PC-3 (cell line): ENCODE measurements around the gene SH3GL2. TPM values are rescaled to one million over a fixed set of nuclear protein-coding genes. Genes with fewer than 3 reads are reported as not detected.

Experiments
- ATAC-seq: fragments of 200-7000 bp; cut with Tn5 transposase; 2 replicates; pipeline ENCODE4 v1.9.1; 2020; ENCODE audit warnings: mild to moderate bottlenecking, moderate library complexity
- BruUV-seq: library from RNA; stranded (reverse); fragments of 400-500 nt; replicated peaks from 2 replicates; lab custom pipeline; 2021; lab: Mats Ljungman, UMichigan
- CTCF ChIA-PET: fragments of 300-600 bp; sonication (Branson Sonifier 250); formaldehyde crosslinking; loops from one replicate; lab custom pipeline; 2022; ENCODE audit warnings: antibody characterized with exemption; lab: Charles Lee
- POLR2A ChIA-PET: fragments of 300-600 bp; sonication (Branson Sonifier 250); formaldehyde crosslinking; loops from one replicate; lab custom pipeline; 2022; ENCODE audit warnings: antibody characterized with exemption; ENCODE audit not compliant: unreplicated experiment; lab: Charles Lee
- DNase-seq: peaks from one replicate; pipeline ENCODE4 v3.0.0-alpha.2; 2015
- H2AFZ ChIP-seq: fragments of 300-600 bp; sonication (generic); 2 replicates; pipeline ENCODE4 v1.6.0; 2016; ENCODE audit warnings: antibody characterized with exemption, low read length
- H3F3A ChIP-seq: fragments of 300-600 bp; sonication (generic); one replicate; pipeline ENCODE4 v1.6.0; 2017; ENCODE audit warnings: antibody characterized with exemption, low read length, control low read depth, mild to moderate bottlenecking; ENCODE audit not compliant: unreplicated experiment
- H3K27ac ChIP-seq: fragments of 300-600 bp; sonication (generic); 2 replicates; pipeline ENCODE4 v1.5.1; 2016; ENCODE audit warnings: mild to moderate bottlenecking, low read length
- H3K27me3 ChIP-seq: fragments of 300-600 bp; sonication (generic); 2 replicates; pipeline ENCODE4 v1.6.1; 2016; ENCODE audit warnings: low read length, mixed read lengths
- H3K36me3 ChIP-seq: fragments of 300-600 bp; sonication (generic); 2 replicates; pipeline ENCODE4 v1.6.1; 2016; ENCODE audit warnings: low read depth, mixed run types, low read length, mixed read lengths
- H3K4me1 ChIP-seq: fragments of 300-600 bp; sonication (generic); 2 replicates; pipeline ENCODE4 v1.5.1; 2016; ENCODE audit warnings: low read length; ENCODE audit not compliant: insufficient read depth
- H3K4me2 ChIP-seq: fragments of 300-600 bp; sonication (generic); 2 replicates; pipeline ENCODE4 v1.6.0; 2016; ENCODE audit warnings: low read length
- H3K4me3 ChIP-seq: fragments of 300-600 bp; sonication (generic); 2 replicates; pipeline ENCODE4 v1.5.1; 2016; ENCODE audit warnings: mild to moderate bottlenecking, low read length, mixed read lengths
- H3K79me2 ChIP-seq: fragments of 300-600 bp; sonication (generic); 2 replicates; pipeline ENCODE4 v1.6.1; 2017; ENCODE audit warnings: low read length, mixed read lengths
- H3K9ac ChIP-seq: fragments of 300-600 bp; sonication (generic); 2 replicates; pipeline ENCODE4 v1.6.0; 2016; ENCODE audit warnings: mild to moderate bottlenecking, low read length
- H3K9me2 ChIP-seq: fragments of 300-600 bp; sonication (generic); replicated peaks from 2 replicates; pipeline ENCODE4 v1.6.1; 2016; ENCODE audit warnings: mixed run types, low read length, mixed read lengths
- H3K9me3 ChIP-seq: fragments of 300-600 bp; sonication (generic); 2 replicates; pipeline ENCODE4 v1.6.1; 2016; ENCODE audit warnings: low read length, mixed read lengths
- H4K20me1 ChIP-seq: fragments of 300-600 bp; sonication (generic); 2 replicates; pipeline ENCODE4 v1.6.1; 2016; ENCODE audit warnings: low read length, mixed read lengths
- EZH2 ChIP-seq: fragments of 300-600 bp; sonication (generic); IDR thresholded peaks from one replicate; pipeline ENCODE4 v1.6.1; 2017; ENCODE audit warnings: antibody characterized with exemption, mild to moderate bottlenecking, low read length; ENCODE audit not compliant: unreplicated experiment
- EZH2phosphoT487 ChIP-seq: fragments of 300-600 bp; sonication (generic); IDR thresholded peaks from 2 replicates; pipeline ENCODE4 v1.6.1; 2018; ENCODE audit warnings: mild to moderate bottlenecking, antibody characterized with exemption, low read length, borderline replicate concordance
- intact Hi-C: fragments of 100-400 bp; cut with micrococcal nuclease; formaldehyde crosslinking; loops from 2 replicates; pipeline ENCODE4 v1.9.0; 2023
- total RNA-seq: library from RNA; depleted of rRNA; stranded (reverse); fragments of >200 nt; gene quantifications from 2 replicates; pipeline ENCODE4 v1.2.3, GENCODE V29; 2014
- TF ChIP-seq, protein P1 (sequence below): fragments of 300-600 bp; sonication (generic); conservative IDR thresholded peaks from 2 replicates; pipeline ENCODE4 v1.5.1; 2017; ENCODE audit warnings: antibody characterized with exemption, low read depth, mild to moderate bottlenecking, low read length

The SH3GL2 gene
- total RNA-seq, 1 experiment from 2014 or later, result 2.9 TPM

DNA sequence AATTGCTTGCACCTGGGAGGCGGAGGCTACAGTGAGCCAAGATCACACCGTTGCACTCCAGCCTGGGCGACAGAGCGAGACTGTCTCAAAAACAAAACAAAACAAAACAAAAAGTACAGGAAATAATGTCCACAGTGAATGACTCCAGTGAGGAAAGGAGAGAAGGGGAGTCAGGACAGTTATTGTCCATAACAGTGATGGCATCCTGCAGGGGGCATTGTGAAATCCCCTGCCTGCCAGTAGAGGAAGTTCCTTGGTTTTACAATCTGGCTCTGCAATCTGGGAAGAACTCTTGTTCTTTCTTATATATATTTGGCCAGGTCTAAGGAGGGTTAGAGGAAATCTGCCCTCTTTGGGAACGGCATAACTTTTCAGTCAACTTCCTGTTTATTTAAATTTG lies 8.2 kb downstream of the SH3GL2 start:
- intact Hi-C loops, result no loop called here
- Histone ChIP-seq H4K20me1 (no peaks in the 10 kb centered on the region), H3K9me2 (no peaks in the 10 kb centered on the region), H3K9ac (no peak overlapping the region), H2AFZ (no peak overlapping the region), H3K4me1 (no peaks in the 10 kb centered on the region), H3K79me2 (no peaks in the 10 kb centered on the region), H3K36me3 (no peaks in the 10 kb centered on the region), H3F3A (no peaks in the 10 kb centered on the region), H3K27me3 (no peaks in the 10 kb centered on the region), H3K27ac (no peak overlapping the region), H3K4me3 (no peak overlapping the region), H3K4me2 (no peak overlapping the region), H3K9me3 (no peaks in the 10 kb centered on the region)
- DNase-seq, result no peak
- no TSS peak for BruUV-seq
- ATAC-seq, result no peak
- ChIA-PET CTCF (no interaction called here), POLR2A (no interaction called here)
- TF ChIP-seq, protein P1, sequence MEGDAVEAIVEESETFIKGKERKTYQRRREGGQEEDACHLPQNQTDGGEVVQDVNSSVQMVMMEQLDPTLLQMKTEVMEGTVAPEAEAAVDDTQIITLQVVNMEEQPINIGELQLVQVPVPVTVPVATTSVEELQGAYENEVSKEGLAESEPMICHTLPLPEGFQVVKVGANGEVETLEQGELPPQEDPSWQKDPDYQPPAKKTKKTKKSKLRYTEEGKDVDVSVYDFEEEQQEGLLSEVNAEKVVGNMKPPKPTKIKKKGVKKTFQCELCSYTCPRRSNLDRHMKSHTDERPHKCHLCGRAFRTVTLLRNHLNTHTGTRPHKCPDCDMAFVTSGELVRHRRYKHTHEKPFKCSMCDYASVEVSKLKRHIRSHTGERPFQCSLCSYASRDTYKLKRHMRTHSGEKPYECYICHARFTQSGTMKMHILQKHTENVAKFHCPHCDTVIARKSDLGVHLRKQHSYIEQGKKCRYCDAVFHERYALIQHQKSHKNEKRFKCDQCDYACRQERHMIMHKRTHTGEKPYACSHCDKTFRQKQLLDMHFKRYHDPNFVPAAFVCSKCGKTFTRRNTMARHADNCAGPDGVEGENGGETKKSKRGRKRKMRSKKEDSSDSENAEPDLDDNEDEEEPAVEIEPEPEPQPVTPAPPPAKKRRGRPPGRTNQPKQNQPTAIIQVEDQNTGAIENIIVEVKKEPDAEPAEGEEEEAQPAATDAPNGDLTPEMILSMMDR, result 0 out of 2 replicates have a peak, but pooled peaks have one; percentile 19
- TF ChIP-seq EZH2, result no peak

DNA sequence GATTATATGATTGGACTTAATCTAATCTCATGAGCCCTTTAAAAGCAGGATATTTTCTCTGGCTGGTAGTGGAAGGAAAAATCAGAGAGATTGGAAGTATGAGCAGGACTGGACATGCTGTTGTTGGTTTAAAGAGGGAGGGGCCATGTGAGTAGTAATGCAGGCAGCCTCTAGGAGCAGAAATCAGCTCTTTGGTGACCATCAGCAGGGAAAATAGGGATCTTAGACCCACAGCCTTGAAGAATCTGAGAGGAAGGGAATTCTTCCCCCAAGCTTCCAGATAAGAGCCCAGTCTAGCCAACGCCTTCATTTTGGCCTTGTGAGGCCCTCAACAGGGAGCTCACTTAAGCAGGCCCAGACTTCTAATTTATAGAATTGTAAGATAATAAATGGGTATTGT lies 9.5 kb downstream of the SH3GL2 start:
- POLR2A ChIA-PET, result no interaction called here
- no peak overlapping the region for H2AFZ ChIP-seq
- H3K9me3 ChIP-seq, result no peaks in the 10 kb centered on the region
- CTCF ChIA-PET, result interaction anchor here (0.5 kb wide), 1 partner anchor 320 kb away, joined by 3 read pairs; no protein-coding TSS in a partner anchor
- H3K27ac ChIP-seq, result no peak overlapping the region
- no peak overlapping the region for H3K4me2 ChIP-seq
- TF ChIP-seq EZH2phosphoT487, result no peak
- TF ChIP-seq, protein P1, result no peak
- H3K4me3 ChIP-seq, result no peak overlapping the region
- no peak overlapping the region for H3K9ac ChIP-seq
- no TSS peak for BruUV-seq
- H3K27me3 ChIP-seq, result no peaks in the 10 kb centered on the region
- no peaks in the 10 kb centered on the region for H4K20me1 ChIP-seq
- H3K79me2 ChIP-seq, result no peaks in the 10 kb centered on the region
- intact Hi-C loops, result no loop called here
- H3K9me2 ChIP-seq, result no peaks in the 10 kb centered on the region
- no peak for DNase-seq
- H3F3A ChIP-seq, result no peaks in the 10 kb centered on the region
- H3K36me3 ChIP-seq, result no peaks in the 10 kb centered on the region
- no peaks in the 10 kb centered on the region for H3K4me1 ChIP-seq
- ATAC-seq, result no peak

DNA sequence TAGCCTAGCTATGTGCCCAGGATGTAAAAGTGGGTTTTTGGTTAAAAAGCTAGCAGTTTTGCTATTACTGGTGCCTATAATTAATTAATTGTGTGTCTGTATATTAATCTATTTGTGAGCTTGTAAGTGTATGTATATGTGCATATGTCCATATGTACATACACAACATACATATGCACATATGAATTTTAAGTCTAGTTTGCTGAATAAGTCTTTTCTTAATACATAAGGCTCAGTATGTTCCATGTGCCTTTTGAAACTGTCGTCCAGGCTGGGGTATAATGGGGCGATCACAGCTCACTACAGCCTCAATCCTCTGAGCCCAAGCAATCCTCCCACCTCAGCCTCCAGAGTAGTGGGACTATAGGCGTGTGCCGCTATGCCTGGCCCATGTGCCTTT lies 10.1 kb downstream of the SH3GL2 start:
- no peaks in the 10 kb centered on the region for H3F3A ChIP-seq
- DNase-seq (no peak), ATAC-seq (no peak)
- TF ChIP-seq, protein P1, result no peak
- no peak for TF ChIP-seq EZH2
- H3K27ac ChIP-seq, result no peak overlapping the region
- no peak overlapping the region for H3K9ac ChIP-seq
- H3K27me3 ChIP-seq, result no peaks in the 10 kb centered on the region
- no peaks in the 10 kb centered on the region for H4K20me1 ChIP-seq
- BruUV-seq, result no TSS peak
- intact Hi-C loops, result no loop called here
- H2AFZ ChIP-seq, result no peak overlapping the region
- no peaks in the 10 kb centered on the region for H3K36me3 ChIP-seq
- POLR2A ChIA-PET, result no interaction called here
- no peaks in the 10 kb centered on the region for H3K4me1 ChIP-seq
- no peak overlapping the region for H3K4me3 ChIP-seq
- H3K9me2 ChIP-seq, result no peaks in the 10 kb centered on the region
- H3K79me2 ChIP-seq, result no peaks in the 10 kb centered on the region
- no peak overlapping the region for H3K4me2 ChIP-seq
- CTCF ChIA-PET, result no interaction called here
- no peaks in the 10 kb centered on the region for H3K9me3 ChIP-seq
